Measurements from ENCODE around the gene CFAP157.

GRCh38 chr9:127700140-127700539, 6.6 kb upstream of the CFAP157 start:
- no peak for TF ChIP-seq CTCF (IDR thresholded peaks at IDR 0.05)
- no peak for TF ChIP-seq POLR2A (IDR thresholded peaks at IDR 0.05)
- TF ChIP-seq EP300 (IDR thresholded peaks at IDR 0.05), result no peak
